PC-9 (cell line): ENCODE results near the gene CCNA2. TPM values are rescaled to one million over a fixed set of nuclear protein-coding genes. Genes with fewer than 3 reads are reported as not detected.

Experiments used
- BruUV-seq: library from RNA; stranded (reverse); fragments of 400-500 nt; replicated peaks from 2 replicates; lab custom pipeline; 2021; lab: Mats Ljungman, UMichigan
- CTCF ChIA-PET: fragments of 300-600 bp; sonication (Branson Sonifier 250); formaldehyde crosslinking; loops from one replicate; lab custom pipeline; 2022; ENCODE audit warnings: antibody characterized with exemption; lab: Charles Lee
- POLR2A ChIA-PET: fragments of 300-600 bp; sonication (Branson Sonifier 250); formaldehyde crosslinking; loops from one replicate; lab custom pipeline; 2022; ENCODE audit warnings: antibody characterized with exemption; ENCODE audit not compliant: unreplicated experiment; lab: Charles Lee
- DNase-seq, 2 experiments: peaks; one replicate each; pipeline versions ENCODE4 v3.0.0 to v3.0.0-alpha.2; 2015 to 2022; ENCODE audit warnings: mixed read lengths in 1 of 2
- H2AFZ ChIP-seq: fragments of 200-600 bp; sonication (generic); 2 replicates; pipeline ENCODE4 v1.8.1; 2017; ENCODE audit warnings: antibody characterized with exemption
- H3F3A ChIP-seq: fragments of 200-600 bp; sonication (generic); 2 replicates; pipeline ENCODE4 v1.8.1; 2017; ENCODE audit warnings: antibody characterized with exemption, mild to moderate bottlenecking, low read depth; ENCODE audit not compliant: insufficient read depth
- H3K27ac ChIP-seq: fragments of 200-600 bp; sonication (generic); 2 replicates; pipeline ENCODE4 v1.6.1; 2016; ENCODE audit warnings: mixed run types
- H3K27me3 ChIP-seq: fragments of 200-600 bp; sonication (generic); 2 replicates; pipeline ENCODE4 v1.6.1; 2016; ENCODE audit warnings: low read depth, mixed run types; ENCODE audit not compliant: insufficient read depth
- H3K36me3 ChIP-seq: fragments of 200-600 bp; sonication (generic); 2 replicates; pipeline ENCODE4 v1.6.1; 2016; ENCODE audit warnings: low read depth, mixed run types
- H3K4me1 ChIP-seq: fragments of 200-600 bp; sonication (generic); replicated peaks from 2 replicates; pipeline ENCODE4 v1.6.1; 2016; ENCODE audit warnings: mixed run types; ENCODE audit not compliant: insufficient read depth
- H3K4me2 ChIP-seq: fragments of 200-600 bp; sonication (generic); 2 replicates; pipeline ENCODE4 v1.6.1; 2017; ENCODE audit warnings: mixed run types
- H3K4me3 ChIP-seq: fragments of 200-600 bp; sonication (generic); 2 replicates; pipeline ENCODE4 v1.6.1; 2016; ENCODE audit warnings: mixed run types
- H3K79me2 ChIP-seq: fragments of 200-600 bp; sonication (generic); 2 replicates; pipeline ENCODE4 v1.6.1; 2017; ENCODE audit warnings: low read depth, mixed run types
- H3K9me2 ChIP-seq: fragments of 200-600 bp; sonication (generic); 2 replicates; pipeline ENCODE4 v1.8.1; 2017; ENCODE audit warnings: mild to moderate bottlenecking; ENCODE audit not compliant: insufficient read depth
- H3K9me3 ChIP-seq: fragments of 200-600 bp; sonication (generic); 2 replicates; pipeline ENCODE4 v1.8.1; 2016; ENCODE audit warnings: low read depth; ENCODE audit not compliant: insufficient read depth
- H4K20me1 ChIP-seq: fragments of 200-600 bp; sonication (generic); 2 replicates; pipeline ENCODE4 v1.8.1; 2017; ENCODE audit not compliant: insufficient read depth
- EZH2 ChIP-seq: fragments of 200-600 bp; sonication (generic); IDR thresholded peaks from 2 replicates; pipeline ENCODE4 v1.8.0; 2017; ENCODE audit warnings: antibody characterized with exemption, low read depth
- intact Hi-C: fragments of 100-400 bp; cut with micrococcal nuclease; formaldehyde crosslinking; loops from one replicate; pipeline ENCODE4 v1.10.0; 2022; ENCODE audit not compliant: unreplicated experiment
- total RNA-seq: library from RNA; stranded (reverse); gene quantifications from 2 replicates; pipeline ENCODE4 v1.2.3, GENCODE V29; 2021
- TF ChIP-seq, protein P1 (sequence below): fragments of 200-600 bp; sonication (generic); conservative IDR thresholded peaks from 2 replicates; pipeline ENCODE4 v1.6.1; 2017; ENCODE audit warnings: mixed run types, antibody characterized with exemption, mild to moderate bottlenecking, moderate library complexity

Gene CCNA2
- total RNA-seq, 1 experiment from 2014 or later = 70.7 TPM

DNA sequence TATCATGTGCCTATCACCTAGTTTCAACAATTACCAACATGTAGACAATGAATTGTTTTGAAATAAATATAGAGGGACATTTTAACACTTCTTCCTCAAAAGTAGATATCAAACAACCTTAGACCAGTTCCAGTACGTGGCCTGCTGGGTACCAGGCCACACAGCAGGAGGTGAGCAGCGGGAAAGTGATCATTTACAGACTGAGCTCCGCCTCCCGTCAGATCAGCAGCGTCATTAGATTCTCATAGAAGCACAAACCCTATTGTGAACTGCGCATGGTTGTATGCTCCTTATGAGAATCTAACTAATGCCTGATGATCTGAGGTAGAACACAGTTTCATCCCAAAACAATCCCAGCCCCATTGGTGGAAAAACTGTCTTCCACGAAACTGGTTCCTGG, 40.1 kb upstream of the CCNA2 start:
- H3K4me1 ChIP-seq = peaks cover 2% of the 10 kb centered on the region
- H3F3A ChIP-seq = no peaks in the 10 kb centered on the region; the same call in 1 of the 2 replicates
- no peaks in the 10 kb centered on the region for H4K20me1 ChIP-seq
- H3K9me2 ChIP-seq = no peaks in the 10 kb centered on the region; the same call in 1 of the 2 replicates
- no peaks in the 10 kb centered on the region for H3K9me3 ChIP-seq
- H3K4me3 ChIP-seq = no peak overlapping the region
- DNase-seq = no peak
- H3K79me2 ChIP-seq = peaks cover 2% of the 10 kb centered on the region; the same call in 1 of the 2 replicates
- TF ChIP-seq, protein P1, sequence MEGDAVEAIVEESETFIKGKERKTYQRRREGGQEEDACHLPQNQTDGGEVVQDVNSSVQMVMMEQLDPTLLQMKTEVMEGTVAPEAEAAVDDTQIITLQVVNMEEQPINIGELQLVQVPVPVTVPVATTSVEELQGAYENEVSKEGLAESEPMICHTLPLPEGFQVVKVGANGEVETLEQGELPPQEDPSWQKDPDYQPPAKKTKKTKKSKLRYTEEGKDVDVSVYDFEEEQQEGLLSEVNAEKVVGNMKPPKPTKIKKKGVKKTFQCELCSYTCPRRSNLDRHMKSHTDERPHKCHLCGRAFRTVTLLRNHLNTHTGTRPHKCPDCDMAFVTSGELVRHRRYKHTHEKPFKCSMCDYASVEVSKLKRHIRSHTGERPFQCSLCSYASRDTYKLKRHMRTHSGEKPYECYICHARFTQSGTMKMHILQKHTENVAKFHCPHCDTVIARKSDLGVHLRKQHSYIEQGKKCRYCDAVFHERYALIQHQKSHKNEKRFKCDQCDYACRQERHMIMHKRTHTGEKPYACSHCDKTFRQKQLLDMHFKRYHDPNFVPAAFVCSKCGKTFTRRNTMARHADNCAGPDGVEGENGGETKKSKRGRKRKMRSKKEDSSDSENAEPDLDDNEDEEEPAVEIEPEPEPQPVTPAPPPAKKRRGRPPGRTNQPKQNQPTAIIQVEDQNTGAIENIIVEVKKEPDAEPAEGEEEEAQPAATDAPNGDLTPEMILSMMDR = no peak
- TF ChIP-seq EZH2 = no peak
- POLR2A ChIA-PET = interaction anchor here (0.6 kb wide), 1 partner anchor 630 kb away, joined by 3 read pairs; no protein-coding TSS in a partner anchor
- H3K27ac ChIP-seq = no peak overlapping the region
- H3K4me2 ChIP-seq = no peak overlapping the region
- intact Hi-C loops = no loop called here
- H3K36me3 ChIP-seq = peaks cover 23% of the 10 kb centered on the region
- H3K27me3 ChIP-seq = no peaks in the 10 kb centered on the region
- H2AFZ ChIP-seq = no peak overlapping the region
- CTCF ChIA-PET = interaction anchor here (0.6 kb wide), 2 partner anchors 14 to 675 kb away, joined by 3 to 4 read pairs; no protein-coding TSS in a partner anchor
- BruUV-seq = no TSS peak

- DNase-seq = no peak
- no peaks in the 10 kb centered on the region for H3F3A ChIP-seq
- ChIA-PET POLR2A (no interaction called here), CTCF (no interaction called here)
- peaks cover 9% of the 10 kb centered on the region for H3K36me3 ChIP-seq
- intact Hi-C loops = no loop called here
- no TSS peak for BruUV-seq
- no peaks in the 10 kb centered on the region for H3K79me2 ChIP-seq
- no peak overlapping the region for H3K4me3 ChIP-seq
- no peaks in the 10 kb centered on the region for H3K4me1 ChIP-seq
- no peak overlapping the region for H2AFZ ChIP-seq
- no peaks in the 10 kb centered on the region for H3K9me3 ChIP-seq
- TF ChIP-seq, protein P1 = no peak
- TF ChIP-seq EZH2 = no peak
- no peaks in the 10 kb centered on the region; the same call in 1 of the 2 replicates for H3K9me2 ChIP-seq
- no peak overlapping the region for H3K27ac ChIP-seq
- H4K20me1 ChIP-seq = no peaks in the 10 kb centered on the region
- no peaks in the 10 kb centered on the region for H3K27me3 ChIP-seq
- H3K4me2 ChIP-seq = no peak overlapping the region
Measured at GRCh38 chr4:121861426-121861825, 37.7 kb upstream of the CCNA2 start.

DNA sequence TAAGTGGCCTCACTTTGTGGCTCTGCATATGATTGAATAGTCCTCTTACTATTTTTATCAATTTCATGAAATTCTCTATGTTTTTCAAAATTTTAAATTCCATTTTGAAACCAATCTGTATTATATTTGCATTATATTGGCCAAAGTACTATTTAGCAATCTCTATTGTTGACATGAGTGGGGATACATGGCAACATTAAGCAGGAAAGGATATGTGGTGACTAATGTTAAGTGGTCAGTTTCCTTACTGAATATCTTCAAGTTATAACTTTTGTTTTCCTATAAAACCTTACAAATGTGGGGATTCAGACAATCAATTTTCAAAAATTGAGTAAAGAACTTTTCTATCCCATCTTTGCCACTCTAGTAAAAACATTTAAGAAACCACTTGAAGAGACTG, 36.4 kb upstream of the CCNA2 start:
- H3K4me2 ChIP-seq = no peak overlapping the region
- no peaks in the 10 kb centered on the region for H3K9me2 ChIP-seq
- no peaks in the 10 kb centered on the region for H3K27me3 ChIP-seq
- intact Hi-C loops = no loop called here
- peaks cover 4% of the 10 kb centered on the region; the same call in 1 of the 2 replicates for H3F3A ChIP-seq
- H3K4me1 ChIP-seq = no peaks in the 10 kb centered on the region
- no peaks in the 10 kb centered on the region for H3K9me3 ChIP-seq
- no peak overlapping the region for H3K4me3 ChIP-seq
- TF ChIP-seq, protein P1 = no peak
- TF ChIP-seq EZH2 = no peak
- POLR2A ChIA-PET = no interaction called here
- no peak for DNase-seq
- no peaks in the 10 kb centered on the region for H3K79me2 ChIP-seq
- peaks cover 3% of the 10 kb centered on the region; the same call in 1 of the 2 replicates for H3K36me3 ChIP-seq
- CTCF ChIA-PET = no interaction called here
- H2AFZ ChIP-seq = no peak overlapping the region
- BruUV-seq = no TSS peak
- H3K27ac ChIP-seq = no peak overlapping the region
- no peaks in the 10 kb centered on the region for H4K20me1 ChIP-seq
